ENCODE data around the gene DPF3. TPM values are rescaled to one million over a fixed set of nuclear protein-coding genes. Genes with fewer than 3 reads are reported as not detected.

DPF3 gene
- total RNA-seq, 2 experiments from 2014 or later, result 3.8 to 4.1 TPM

DNA sequence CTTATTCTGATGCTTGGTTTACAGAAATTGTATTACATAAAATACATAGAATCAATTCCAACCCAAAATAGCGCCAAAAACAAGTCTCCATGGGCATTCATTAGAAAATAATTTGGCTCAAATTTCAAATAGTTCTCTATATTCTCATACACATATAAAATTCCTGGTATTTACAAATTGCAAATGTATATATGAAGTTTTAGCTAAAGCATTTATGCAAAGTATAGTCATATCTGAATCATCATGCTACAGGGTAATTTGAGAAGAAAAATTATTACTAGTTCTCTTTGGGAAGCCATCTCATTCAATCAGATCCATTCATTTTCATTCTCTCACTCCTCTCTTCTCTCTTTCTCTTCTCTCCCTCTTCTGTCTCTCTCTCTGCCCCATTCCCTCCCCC is 257.8 kb downstream of the DPF3 start:
- Mint-ChIP-seq H3K4me3 (no peak overlapping the region), H3K27me3 (peaks cover 37% of the 10 kb centered on the region), H3K9me3 (peaks cover 19% of the 10 kb centered on the region), H3K4me1 (no peaks in the 10 kb centered on the region), H3K36me3 (peaks cover 2% of the 10 kb centered on the region), H3K27ac (no peak overlapping the region)
- POLR2A ChIA-PET, result no interaction called here
- no peak for DNase-seq
- no peak for ATAC-seq (ENCODE audit: low read depth)

DNA sequence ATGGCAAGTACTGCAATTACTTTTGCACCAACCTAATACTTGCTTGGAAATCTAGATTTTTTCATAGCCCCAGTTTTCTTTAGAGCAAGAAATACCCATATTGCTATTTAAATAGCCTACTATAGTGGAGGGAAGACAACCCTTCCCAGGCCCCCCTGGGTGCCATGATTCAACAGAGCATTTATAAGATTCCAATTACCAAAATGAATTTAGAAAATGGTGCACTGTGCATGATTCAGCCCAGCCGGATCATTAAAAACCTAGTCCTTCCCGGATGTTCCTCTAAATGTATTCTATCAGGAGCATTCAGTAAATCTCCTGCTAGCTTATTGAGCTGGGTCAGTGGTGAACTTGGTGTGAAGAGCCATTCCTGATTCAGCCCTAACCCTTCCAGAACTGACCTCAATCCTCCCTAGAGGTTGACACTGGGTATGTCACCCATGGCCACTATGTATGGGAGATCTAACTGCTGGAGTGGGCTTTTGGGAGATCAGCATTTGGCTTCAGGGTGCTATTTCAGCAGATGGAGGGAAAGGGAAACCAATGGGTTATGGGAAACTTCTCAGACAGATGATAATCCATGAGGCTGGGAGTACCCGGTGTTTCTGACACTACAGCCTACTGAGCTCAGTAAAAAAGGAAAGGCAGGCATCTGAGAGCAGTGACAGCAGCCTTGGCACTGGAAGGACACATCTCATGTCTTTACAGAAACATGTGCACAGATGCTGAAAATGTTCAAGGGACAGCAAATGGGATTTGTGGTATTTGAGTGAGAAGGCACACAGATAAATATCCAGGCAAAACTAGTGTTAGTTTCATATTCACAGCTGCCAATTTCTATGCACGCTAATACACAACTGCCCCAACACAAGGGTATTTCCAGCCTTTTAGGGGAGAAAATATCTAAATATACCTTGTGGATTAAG is 258.9 kb downstream of the DPF3 start:
- no peak for ATAC-seq (ENCODE audit: low read depth)
- H3K36me3 Mint-ChIP-seq, result no peaks in the 10 kb centered on the region
- no peak for DNase-seq
- POLR2A ChIA-PET, result no interaction called here
- H3K9me3 Mint-ChIP-seq, result peaks cover 11% of the 10 kb centered on the region
- H3K4me3 Mint-ChIP-seq, result no peak overlapping the region
- no peaks in the 10 kb centered on the region for H3K4me1 Mint-ChIP-seq
- H3K27me3 Mint-ChIP-seq, result peaks cover 39% of the 10 kb centered on the region
- H3K27ac Mint-ChIP-seq, result no peak overlapping the region

DNA sequence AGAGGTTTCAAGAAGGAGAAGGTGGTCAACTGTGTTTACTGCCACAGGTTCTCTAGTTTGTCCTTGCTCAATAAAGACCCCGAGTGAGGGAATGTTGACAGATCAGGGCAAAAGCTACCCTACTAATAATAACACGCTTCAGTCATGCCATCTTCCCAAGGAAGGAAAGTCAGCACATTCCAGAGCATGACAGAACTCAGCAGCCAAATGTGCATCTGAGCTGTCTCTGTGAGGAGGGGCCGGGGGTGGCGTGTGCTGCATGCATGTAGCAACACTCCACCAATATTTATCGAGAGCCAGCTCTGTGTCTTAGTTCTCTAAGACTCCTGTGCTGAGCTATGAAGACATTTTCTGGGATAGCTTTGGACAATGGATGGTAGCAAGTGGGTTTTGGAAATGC is 260.4 kb downstream of the DPF3 start:
- Mint-ChIP-seq H3K27ac (no peak overlapping the region), H3K9me3 (peaks cover 4% of the 10 kb centered on the region), H3K27me3 (peaks cover 39% of the 10 kb centered on the region), H3K4me3 (no peak overlapping the region), H3K4me1 (no peaks in the 10 kb centered on the region), H3K36me3 (no peaks in the 10 kb centered on the region)
- ATAC-seq (ENCODE audit: low read depth) (no peak), DNase-seq (no peak)
- POLR2A ChIA-PET, result no interaction called here

DNA sequence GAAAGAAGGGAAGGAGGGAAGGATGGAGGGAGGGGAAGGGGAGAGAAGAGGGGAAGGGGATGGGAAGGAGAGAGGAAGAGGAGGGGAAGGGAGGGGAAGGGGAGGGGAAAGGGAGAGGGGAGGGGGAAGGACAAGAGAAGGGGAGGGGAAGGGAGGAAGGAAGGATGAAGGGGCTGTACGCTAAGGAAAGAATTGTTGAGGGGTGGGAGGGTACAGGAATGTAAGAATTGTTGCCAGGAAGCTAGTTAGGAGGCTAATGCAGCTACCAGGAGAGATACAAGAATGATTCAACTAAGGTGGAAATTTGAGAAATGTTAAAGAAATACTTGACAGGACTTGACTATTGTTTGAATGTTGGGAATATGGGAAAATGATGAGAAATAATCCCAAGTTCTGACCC is 261.2 kb downstream of the DPF3 start:
- H3K36me3 Mint-ChIP-seq, result no peaks in the 10 kb centered on the region

DNA sequence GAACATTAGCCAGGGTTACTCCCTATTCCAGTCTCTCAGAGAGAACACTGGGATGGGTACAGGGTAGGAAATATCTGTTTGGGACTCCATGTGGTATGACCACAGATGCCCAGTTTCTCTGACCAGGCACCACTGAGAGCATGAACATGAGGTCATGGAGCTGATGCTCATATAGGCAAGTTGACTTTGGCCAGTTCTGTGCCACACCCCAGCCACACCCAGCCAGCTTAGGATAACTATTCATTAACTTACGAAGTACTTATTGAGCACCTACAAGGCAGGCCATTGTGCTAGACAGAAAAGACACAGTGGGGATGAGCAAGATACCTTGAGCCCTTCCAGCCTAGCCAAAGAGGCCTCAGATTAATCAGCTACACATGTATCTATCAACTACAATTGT is 262.5 kb downstream of the DPF3 start:
- ATAC-seq (ENCODE audit: low read depth), result no peak
- Mint-ChIP-seq H3K9me3 (peaks cover 1% of the 10 kb centered on the region), H3K4me3 (no peak overlapping the region), H3K36me3 (no peaks in the 10 kb centered on the region), H3K27me3 (peaks cover 45% of the 10 kb centered on the region), H3K27ac (no peak overlapping the region), H3K4me1 (no peaks in the 10 kb centered on the region)
- POLR2A ChIA-PET, result no interaction called here
- no peak for DNase-seq

More for the DNA sequence above, 261.2 kb downstream of the DPF3 start:
- Mint-ChIP-seq H3K27ac (no peak overlapping the region), H3K27me3 (peaks cover 40% of the 10 kb centered on the region), H3K4me3 (no peak overlapping the region), H3K9me3 (peaks cover 4% of the 10 kb centered on the region), H3K4me1 (no peaks in the 10 kb centered on the region)
- POLR2A ChIA-PET, result no interaction called here
- DNase-seq (no peak), ATAC-seq (ENCODE audit: low read depth) (no peak)

DNA sequence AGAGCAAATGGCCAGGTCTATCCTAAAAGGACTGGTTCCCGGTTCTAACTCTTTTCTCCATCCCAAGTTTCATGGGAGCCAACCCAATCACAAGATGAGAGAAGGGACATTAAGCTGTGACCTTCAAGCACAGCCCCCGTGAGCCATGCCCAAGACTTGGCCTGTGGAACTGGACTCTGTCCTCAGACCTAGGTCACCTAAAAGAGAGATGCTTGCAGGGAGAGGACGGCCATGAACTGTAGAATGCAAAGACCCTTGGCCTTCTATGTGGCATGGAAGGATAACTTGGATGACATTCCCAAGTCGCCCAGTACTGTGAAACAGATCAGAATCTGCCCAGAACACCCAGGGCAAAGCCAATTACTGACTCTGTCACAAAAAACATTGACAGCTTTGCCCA is 263.5 kb downstream of the DPF3 start:
- H3K4me1 Mint-ChIP-seq, result no peaks in the 10 kb centered on the region
- no peak overlapping the region for H3K27ac Mint-ChIP-seq
- peaks cover 3% of the 10 kb centered on the region for H3K9me3 Mint-ChIP-seq
- ATAC-seq (ENCODE audit: low read depth) (no peak), DNase-seq (no peak)
- POLR2A ChIA-PET, result no interaction called here
- no peaks in the 10 kb centered on the region for H3K36me3 Mint-ChIP-seq
- no peak overlapping the region for H3K4me3 Mint-ChIP-seq
- peaks cover 43% of the 10 kb centered on the region for H3K27me3 Mint-ChIP-seq

DNA sequence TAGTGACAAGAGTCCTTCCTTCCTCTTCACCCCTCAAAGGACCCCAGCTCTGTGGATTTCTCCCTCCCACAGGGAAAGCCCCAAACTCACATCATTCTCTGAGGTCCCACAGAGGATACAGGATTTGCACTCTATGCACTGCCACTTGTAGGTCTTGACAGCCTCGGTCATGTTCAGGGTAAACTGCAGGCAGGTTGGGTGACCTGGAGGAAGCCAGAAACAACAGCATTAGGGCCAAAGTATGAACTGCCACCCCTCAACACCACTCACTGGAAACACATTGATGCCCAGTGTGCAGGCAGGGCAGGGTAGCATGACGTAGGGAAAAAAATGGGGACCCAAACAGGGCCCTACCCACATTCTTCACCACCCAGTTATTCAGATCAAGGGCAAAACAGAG is 264.4 kb downstream of the DPF3 start:
- no peaks in the 10 kb centered on the region for H3K4me1 Mint-ChIP-seq
- no peak for DNase-seq
- H3K36me3 Mint-ChIP-seq, result no peaks in the 10 kb centered on the region
- POLR2A ChIA-PET, result no interaction called here
- H3K4me3 Mint-ChIP-seq, result no peak overlapping the region
- no peak overlapping the region for H3K27ac Mint-ChIP-seq
- H3K27me3 Mint-ChIP-seq, result peaks cover 40% of the 10 kb centered on the region
- H3K9me3 Mint-ChIP-seq, result peaks cover 3% of the 10 kb centered on the region
- no peak for ATAC-seq (ENCODE audit: low read depth)

DNA sequence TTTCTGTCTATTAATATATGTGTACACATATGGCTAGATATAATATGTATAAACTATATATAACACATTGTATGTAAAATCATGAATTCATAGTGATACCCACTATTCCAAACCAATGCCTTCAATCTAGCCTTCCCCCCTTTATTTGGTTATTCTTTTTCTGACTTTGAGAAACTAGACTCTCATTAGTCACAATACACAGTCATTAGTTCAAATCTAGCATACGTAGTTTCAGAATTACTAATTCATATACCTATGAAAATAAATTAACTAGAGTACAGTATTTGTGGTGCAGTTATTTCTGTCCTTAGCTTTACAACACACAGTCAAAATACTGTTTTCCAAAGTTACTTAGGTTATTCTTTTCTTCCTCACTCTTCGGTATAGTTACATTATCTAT is 268.2 kb downstream of the DPF3 start:
- ATAC-seq (ENCODE audit: low read depth), result no peak
- no peak for DNase-seq
- POLR2A ChIA-PET, result no interaction called here
- Mint-ChIP-seq H3K9me3 (peaks cover 9% of the 10 kb centered on the region), H3K27me3 (peaks cover 41% of the 10 kb centered on the region), H3K4me1 (no peaks in the 10 kb centered on the region), H3K4me3 (no peak overlapping the region), H3K27ac (no peak overlapping the region), H3K36me3 (no peaks in the 10 kb centered on the region)

DNA sequence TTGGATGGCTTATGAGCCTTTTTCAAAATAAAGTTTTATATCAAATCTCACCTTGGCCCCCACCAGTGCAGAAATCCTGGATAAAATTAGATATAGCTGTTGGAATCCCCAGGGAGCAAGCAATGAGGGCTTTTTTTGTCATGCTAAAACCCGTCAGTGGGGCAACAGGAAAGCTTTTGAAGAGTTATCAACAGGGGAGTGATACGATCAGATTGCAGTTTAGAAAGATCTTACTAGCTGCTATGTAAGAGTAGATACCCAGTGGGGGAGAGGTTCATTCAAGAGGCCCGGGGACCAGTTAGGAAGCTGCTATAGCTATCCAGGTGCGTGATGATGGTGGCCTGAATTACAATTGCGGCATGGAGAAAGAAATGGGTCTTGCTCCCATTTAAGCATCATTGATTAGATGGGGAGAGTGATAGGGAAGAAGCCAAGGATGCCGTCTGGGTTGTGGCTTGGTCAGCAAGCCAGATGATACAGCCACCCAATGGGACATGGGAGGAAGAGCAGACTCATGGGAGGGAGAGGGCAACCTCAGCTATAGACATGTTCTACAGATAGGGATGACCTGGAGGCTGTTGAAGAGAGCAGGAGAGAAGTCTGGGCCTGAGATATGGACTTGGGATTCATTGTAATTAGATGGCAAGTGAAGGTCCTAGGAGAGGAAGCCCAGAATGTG is 272.4 kb downstream of the DPF3 start:
- no peak for ATAC-seq (ENCODE audit: low read depth)
- H3K36me3 Mint-ChIP-seq, result no peaks in the 10 kb centered on the region
- H3K4me3 Mint-ChIP-seq, result no peak overlapping the region
- H3K9me3 Mint-ChIP-seq, result peaks cover 10% of the 10 kb centered on the region
- H3K27ac Mint-ChIP-seq, result no peak overlapping the region
- H3K4me1 Mint-ChIP-seq, result peaks cover 2% of the 10 kb centered on the region
- POLR2A ChIA-PET, result no interaction called here
- DNase-seq, result no peak
- H3K27me3 Mint-ChIP-seq, result peaks cover 35% of the 10 kb centered on the region

DNA sequence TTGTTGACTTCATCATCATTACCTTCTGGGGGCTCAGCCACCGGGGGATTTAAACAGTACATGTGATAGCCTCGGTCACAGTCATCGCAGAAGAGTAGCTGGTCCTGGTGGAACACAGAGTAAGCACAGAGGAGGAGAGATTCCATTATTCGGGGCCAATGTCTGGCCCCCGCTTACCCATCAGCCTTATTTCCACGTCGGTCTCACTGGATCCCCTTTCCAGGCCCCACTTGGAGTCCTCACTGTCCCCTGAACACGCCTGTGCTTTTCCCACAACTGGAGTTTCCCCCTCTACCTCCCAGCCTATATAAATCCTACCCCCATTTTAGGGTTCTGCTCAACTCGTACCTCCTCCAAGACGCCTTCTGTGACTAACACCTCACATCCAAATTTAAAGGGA is 274.0 kb downstream of the DPF3 start:
- DNase-seq (no peak), ATAC-seq (ENCODE audit: low read depth) (no peak)
- Mint-ChIP-seq H3K27me3 (peaks cover 37% of the 10 kb centered on the region), H3K4me1 (peaks cover 8% of the 10 kb centered on the region), H3K9me3 (peaks cover 7% of the 10 kb centered on the region), H3K36me3 (no peaks in the 10 kb centered on the region), H3K27ac (no peak overlapping the region), H3K4me3 (no peak overlapping the region)
- POLR2A ChIA-PET, result no interaction called here

DNA sequence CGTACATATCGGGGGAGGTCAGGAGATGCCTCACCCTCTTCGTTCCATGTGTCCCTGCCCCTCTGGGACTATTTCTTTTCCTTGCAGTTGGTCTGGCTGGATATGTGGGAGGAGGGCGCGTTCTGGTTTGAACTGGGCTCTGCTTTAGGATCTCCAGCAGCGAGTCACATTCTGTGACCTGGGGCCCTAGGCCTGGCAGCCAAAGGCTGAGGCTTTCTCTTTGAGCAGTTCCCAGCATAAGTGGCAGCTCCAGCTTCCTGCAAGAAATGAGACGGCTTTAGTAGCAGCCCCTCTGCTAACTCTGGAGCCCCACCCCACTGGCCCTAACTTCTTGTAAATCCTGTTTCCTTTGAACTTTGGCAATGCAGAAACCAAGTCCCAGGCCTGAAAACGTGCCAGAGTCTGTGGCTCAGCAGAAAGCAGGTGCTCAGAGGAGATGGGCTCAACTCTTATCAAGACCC is 274.8 kb downstream of the DPF3 start:
- Mint-ChIP-seq H3K27ac (no peak overlapping the region), H3K4me1 (peaks cover 8% of the 10 kb centered on the region), H3K27me3 (peaks cover 34% of the 10 kb centered on the region), H3K9me3 (peaks cover 7% of the 10 kb centered on the region), H3K4me3 (no peak overlapping the region), H3K36me3 (no peaks in the 10 kb centered on the region)
- POLR2A ChIA-PET, result no interaction called here
- DNase-seq, result no peak
- no peak for ATAC-seq (ENCODE audit: low read depth)

DNA sequence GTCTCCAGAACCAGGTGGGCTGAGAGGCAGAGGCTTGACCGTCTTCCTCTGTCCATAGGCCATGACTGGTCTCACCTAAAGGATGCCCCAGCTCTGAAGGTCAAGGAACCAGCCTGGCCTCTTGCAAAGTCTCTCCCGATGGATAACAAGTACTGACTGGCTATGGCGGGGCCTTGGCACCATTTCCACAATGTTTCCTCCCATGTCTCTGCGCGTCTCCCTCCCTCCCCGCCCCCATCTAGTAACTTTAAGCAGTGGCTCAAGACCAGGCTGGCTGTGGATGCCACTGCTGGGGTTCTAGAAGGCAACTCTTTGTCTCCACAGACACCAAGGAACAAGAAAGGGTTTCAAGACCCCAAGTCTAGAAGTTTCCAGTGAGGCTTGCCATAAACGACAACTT is 275.5 kb downstream of the DPF3 start:
- H3K27ac Mint-ChIP-seq, result no peak overlapping the region
- POLR2A ChIA-PET, result no interaction called here
- DNase-seq (no peak), ATAC-seq (ENCODE audit: low read depth) (no peak)
- H3K36me3 Mint-ChIP-seq, result no peaks in the 10 kb centered on the region
- H3K4me3 Mint-ChIP-seq, result no peak overlapping the region
- H3K9me3 Mint-ChIP-seq, result peaks cover 7% of the 10 kb centered on the region
- H3K27me3 Mint-ChIP-seq, result peaks cover 31% of the 10 kb centered on the region
- H3K4me1 Mint-ChIP-seq, result peaks cover 8% of the 10 kb centered on the region

DNA sequence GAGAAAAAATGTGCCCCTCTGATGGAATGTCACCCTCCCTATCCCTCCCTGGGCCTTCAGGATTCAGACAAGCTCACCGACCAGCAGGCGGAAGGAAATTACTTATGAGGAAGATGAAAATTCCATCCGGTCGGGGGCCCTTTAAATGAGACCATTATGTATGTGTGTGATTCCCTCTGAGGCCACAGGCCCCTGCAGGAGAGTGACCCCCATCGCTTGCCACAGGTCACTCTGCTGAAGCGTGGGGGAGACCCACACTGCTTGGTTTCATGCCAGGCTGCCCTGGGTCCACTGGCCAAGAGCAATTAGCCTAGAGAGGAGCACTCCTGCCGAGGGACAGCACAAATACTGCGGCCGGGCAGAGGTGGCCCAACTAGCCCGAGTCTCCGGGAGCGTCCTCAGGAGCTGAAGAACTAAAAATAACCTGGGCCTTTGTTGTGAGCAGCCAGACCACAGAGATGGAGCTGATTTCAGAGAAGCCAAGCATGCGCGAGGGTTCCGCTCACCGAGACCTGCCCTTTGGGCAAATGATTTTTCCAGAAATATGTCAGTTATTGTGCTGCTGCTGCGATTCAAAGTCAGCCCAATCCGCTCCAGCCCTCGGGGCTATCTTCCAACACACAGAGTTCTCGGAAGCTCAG is 276.4 kb downstream of the DPF3 start:
- H3K36me3 Mint-ChIP-seq, result no peaks in the 10 kb centered on the region
- no peak overlapping the region for H3K27ac Mint-ChIP-seq
- no peak overlapping the region for H3K4me3 Mint-ChIP-seq
- DNase-seq (no peak), ATAC-seq (ENCODE audit: low read depth) (no peak)
- peaks cover 6% of the 10 kb centered on the region for H3K9me3 Mint-ChIP-seq
- H3K27me3 Mint-ChIP-seq, result peaks cover 27% of the 10 kb centered on the region
- POLR2A ChIA-PET, result no interaction called here
- H3K4me1 Mint-ChIP-seq, result peaks cover 11% of the 10 kb centered on the region

DNA sequence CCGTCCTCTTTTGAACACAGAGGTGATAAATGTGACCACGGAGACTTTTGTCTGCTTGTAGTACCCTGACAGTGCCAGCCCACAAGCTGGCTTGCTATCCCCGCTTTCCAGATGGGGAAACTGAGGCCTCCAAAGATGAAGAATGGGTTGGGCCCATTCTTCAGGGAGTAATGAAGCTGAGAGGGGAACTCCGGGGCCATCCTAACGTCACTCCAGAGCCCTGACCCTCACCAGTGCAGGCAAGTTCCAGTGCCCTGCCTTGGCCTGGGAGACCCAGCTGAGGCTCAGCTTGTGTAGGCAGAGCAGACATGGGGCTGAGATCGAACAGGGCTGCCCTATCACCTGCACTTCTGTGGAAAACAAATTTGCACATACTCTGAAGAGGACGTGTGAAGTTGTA is 277.1 kb downstream of the DPF3 start:
- Mint-ChIP-seq H3K4me1 (peaks cover 12% of the 10 kb centered on the region), H3K36me3 (no peaks in the 10 kb centered on the region), H3K4me3 (no peak overlapping the region), H3K27me3 (peaks cover 22% of the 10 kb centered on the region), H3K9me3 (peaks cover 3% of the 10 kb centered on the region), H3K27ac (no peak overlapping the region)
- no peak for DNase-seq
- no peak for ATAC-seq (ENCODE audit: low read depth)
- POLR2A ChIA-PET, result no interaction called here

Measured in activated naive CD8-positive, alpha-beta T cell treated with anti-CD3 and anti-CD28 coated beads, Interleukin-2, amount 10 ng/mL, durations not matched to agents 7 days and 5 days (primary cell).